ENCODE data around the gene FAM13A.

The FAM13A gene

GRCh38 chr4:88812420-88812819 lies 244.6 kb downstream of the FAM13A start:
- TF ChIP-seq CTCF (IDR thresholded peaks at IDR 0.05; ENCODE audit: borderline replicate concordance, control extremely low read depth, extremely low read depth, insufficient read depth, missing control alignments) = no peak
- no peak for DNase-seq (ENCODE audit: low spot score)
- in situ Hi-C loops (cut with MboI; ENCODE audit: low sequenced_read_pairs, unreplicated experiment) = loop anchor here (10.0 to 25.0 kb wide), 2 partner anchors 212 to 275 kb away; no protein-coding TSS in a partner anchor

DNA sequence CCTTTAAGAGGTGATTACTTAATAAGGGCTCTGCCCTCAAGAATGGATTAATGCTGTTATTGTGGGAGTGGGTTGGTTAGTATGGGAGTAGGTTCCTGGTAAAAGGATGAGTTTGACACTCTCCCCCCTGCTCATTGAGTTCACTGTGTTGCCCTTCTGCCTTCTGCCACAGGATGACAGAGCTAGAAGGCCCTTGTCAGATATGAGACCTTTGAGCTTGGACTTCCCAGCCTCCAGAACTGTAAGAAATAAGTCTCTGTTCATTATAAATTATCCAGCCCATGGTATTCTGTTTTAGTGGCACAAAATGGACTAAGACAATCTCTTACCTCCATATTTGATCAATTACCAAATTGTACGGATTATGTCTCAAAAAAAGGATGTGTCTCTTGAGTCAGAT lies 245.1 kb downstream of the FAM13A start:
- in situ Hi-C loops (cut with MboI; ENCODE audit: low sequenced_read_pairs, unreplicated experiment) = loop anchor here (10.0 to 25.0 kb wide), 2 partner anchors 213 to 275 kb away; no protein-coding TSS in a partner anchor
- no peak for DNase-seq (ENCODE audit: low spot score)
- TF ChIP-seq CTCF (IDR thresholded peaks at IDR 0.05; ENCODE audit: borderline replicate concordance, control extremely low read depth, extremely low read depth, insufficient read depth, missing control alignments) = no peak

- DNase-seq (ENCODE audit: low spot score) = no peak
- no peak for TF ChIP-seq CTCF (IDR thresholded peaks at IDR 0.05; ENCODE audit: borderline replicate concordance, control extremely low read depth, extremely low read depth, insufficient read depth, missing control alignments)
- in situ Hi-C loops (cut with MboI; ENCODE audit: low sequenced_read_pairs, unreplicated experiment) = loop anchor here (10.0 to 25.0 kb wide), 2 partner anchors 214 to 273 kb away; no protein-coding TSS in a partner anchor
Observed at GRCh38 chr4:88810325-88810724, 246.7 kb downstream of the FAM13A start.

DNA sequence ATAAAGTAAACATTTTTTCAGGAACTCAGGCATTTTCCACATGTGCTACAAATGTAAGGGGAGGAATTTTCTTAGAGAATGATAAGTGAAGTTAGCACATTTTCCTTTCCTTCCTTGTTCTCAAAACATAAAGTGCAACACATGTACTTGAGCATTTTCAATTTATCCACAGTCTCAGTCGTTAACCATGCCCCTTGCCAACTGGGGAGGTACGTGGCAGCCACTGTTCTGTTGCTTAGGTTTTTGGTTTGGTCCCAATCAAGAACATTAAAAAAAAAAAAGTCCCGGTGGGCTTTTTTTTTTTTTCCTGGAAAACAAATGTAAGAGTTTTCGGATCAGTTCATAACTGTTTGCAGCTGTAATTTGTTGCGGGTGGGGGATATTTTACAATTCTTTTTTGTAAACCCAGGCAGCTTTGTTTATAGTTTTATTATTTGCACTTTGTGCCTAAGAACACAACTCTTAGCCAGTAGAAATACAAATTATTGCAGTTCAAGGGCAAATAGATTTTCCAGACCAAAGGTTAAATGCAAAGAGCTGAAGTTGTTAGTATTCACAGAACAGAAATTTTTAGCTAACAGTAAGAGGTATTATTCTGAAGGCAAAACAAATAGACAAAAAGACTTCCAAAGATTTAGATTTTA lies 247.3 kb downstream of the FAM13A start:
- TF ChIP-seq CTCF (IDR thresholded peaks at IDR 0.05; ENCODE audit: borderline replicate concordance, control extremely low read depth, extremely low read depth, insufficient read depth, missing control alignments) = no peak
- in situ Hi-C loops (cut with MboI; ENCODE audit: low sequenced_read_pairs, unreplicated experiment) = loop anchor here (10.0 to 25.0 kb wide), 2 partner anchors 215 to 272 kb away; no protein-coding TSS in a partner anchor
- no peak for DNase-seq (ENCODE audit: low spot score)

GRCh38 chr4:88809101-88809500 lies 247.9 kb downstream of the FAM13A start:
- no peak for TF ChIP-seq CTCF (IDR thresholded peaks at IDR 0.05; ENCODE audit: borderline replicate concordance, control extremely low read depth, extremely low read depth, insufficient read depth, missing control alignments)
- DNase-seq (ENCODE audit: low spot score) = no peak
- in situ Hi-C loops (cut with MboI; ENCODE audit: low sequenced_read_pairs, unreplicated experiment) = loop anchor here (25.0 kb wide), 1 partner anchor 272 kb away; no protein-coding TSS in a partner anchor

GRCh38 chr4:88807499-88807898 lies 249.5 kb downstream of the FAM13A start:
- in situ Hi-C loops (cut with MboI; ENCODE audit: low sequenced_read_pairs, unreplicated experiment) = loop anchor here (25.0 kb wide), 1 partner anchor 270 kb away; no protein-coding TSS in a partner anchor
- no peak for DNase-seq (ENCODE audit: low spot score)

More at GRCh38 chr4:88807499-88807898, 249.5 kb downstream of the FAM13A start:
- TF ChIP-seq CTCF (IDR thresholded peaks at IDR 0.05; ENCODE audit: borderline replicate concordance, control extremely low read depth, extremely low read depth, insufficient read depth, missing control alignments) = no peak

All from GM13976 (cell line).